ENCODE results near the gene DNAH8.

DNA sequence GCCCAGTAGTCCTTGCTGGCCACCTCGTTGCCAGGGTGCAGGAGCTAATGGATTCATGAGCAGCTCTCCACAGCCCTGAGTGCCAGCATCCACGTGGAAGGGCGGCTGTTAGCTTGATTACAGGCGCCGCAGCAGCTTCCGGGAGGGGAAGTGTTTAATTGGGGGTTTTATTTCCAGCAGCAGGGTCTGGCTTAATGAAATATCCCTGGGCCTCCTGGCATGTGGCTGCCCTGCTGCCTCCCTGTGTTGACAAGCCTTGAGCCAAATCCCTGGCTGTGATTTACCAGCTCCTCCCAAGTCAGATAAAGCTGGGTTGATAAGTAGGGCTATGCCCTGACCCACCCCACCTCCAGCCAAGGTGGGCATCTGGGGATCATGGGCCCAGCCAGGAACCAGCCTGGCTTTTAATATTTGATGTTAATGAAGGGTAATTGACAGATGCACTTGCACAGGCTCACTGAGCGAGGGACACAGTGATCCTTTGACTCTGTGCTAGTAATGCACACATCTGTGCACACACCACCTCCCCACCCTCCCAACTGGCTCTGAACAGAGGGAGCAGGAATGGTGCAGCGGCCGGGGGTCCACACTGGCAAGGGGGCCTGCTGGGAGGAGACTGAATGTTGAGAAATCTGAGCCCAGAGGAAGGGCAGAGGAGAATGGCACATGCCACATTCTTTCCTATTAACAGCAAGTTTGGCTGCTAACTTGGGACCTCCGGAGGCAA lies 347.1 kb downstream of the DNAH8 start:
- TF ChIP-seq POLR2A (IDR thresholded peaks at IDR 0.05) (no peak), EP300 (IDR thresholded peaks at IDR 0.05) (no peak)
